ENCODE measurements around the gene MSGN1.
"Not testable (repeated sequence)": the region's sequence is repeated elsewhere in the genome, so short reads cannot be mapped to it uniquely, and the experiment has no call there.

Gene MSGN1

GRCh38 chr2:17805717-17806363 is 10.4 kb upstream of the MSGN1 start:
- peak; percentile 76 for DNase-seq

DNA sequence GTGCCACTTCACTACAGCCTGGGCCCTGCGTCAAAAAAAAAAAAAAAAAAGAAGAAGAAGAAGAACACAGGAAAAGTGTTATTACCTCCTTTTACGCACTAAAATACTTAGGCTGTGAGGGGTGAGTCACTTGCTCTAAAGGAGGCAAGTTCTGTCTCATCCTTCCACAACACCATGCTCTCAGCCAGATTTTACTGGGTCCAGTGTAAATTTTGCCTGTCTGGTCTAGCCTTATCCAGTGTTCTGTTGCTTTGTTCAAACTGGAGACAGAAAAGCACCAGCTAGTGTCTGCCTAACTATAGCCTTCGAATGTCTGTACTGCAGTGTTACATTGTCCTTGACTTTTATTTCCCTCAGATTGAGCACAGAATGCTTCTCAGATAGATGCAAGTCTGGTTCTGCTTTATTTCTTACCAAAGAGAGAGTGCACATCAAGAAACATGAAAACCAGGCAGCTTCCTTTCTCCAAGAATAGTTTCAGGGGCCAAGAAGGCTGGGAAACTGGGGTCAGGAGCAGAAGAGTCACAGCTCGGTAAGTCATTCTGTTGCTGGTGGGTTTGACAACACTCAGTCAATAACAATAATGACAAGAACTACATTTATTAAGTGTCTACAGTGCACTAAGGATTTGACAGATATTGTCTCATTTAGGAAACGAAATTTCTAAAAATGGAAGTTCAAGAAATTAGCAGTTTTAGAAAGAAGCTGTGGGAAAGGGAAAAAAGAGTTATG is 3.1 kb upstream of the MSGN1 start:
- no peak for DNase-seq

GRCh38 chr2:17813742-17814473 is 2.4 kb upstream of the MSGN1 start:
- peak; percentile 99 for DNase-seq

GRCh38 chr2:17814601-17815000 is 1.7 kb upstream of the MSGN1 start:
- DNase-seq: peak; percentile 90

GRCh38 chr2:17815468-17816184 is 634 bp upstream of the MSGN1 start:
- peak; percentile 65 for DNase-seq

DNA sequence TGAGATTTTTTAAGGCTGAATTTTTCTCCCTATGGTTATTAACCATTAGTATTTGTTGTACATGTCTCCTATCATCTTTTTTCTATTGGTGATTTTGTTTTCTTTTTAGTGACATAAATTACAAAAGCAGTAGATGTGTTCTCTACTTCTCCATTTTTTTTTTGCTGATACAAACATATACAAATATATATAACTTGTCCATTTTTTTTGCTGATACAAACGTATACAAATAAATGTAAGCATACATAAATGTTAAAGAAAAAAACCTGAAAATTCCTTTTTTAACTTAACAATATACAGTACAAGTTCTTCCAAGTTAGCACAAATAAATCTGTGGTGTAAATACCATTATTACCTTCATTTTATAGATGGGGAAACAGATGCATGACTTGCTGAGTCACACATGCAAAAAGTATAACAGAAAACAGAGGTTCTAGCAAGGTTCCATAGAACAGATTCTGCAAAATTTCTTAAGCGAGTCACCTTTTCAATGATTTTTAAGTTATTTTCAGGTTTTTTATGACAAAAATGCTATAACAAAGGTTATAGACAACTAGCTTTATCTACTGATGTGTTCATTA is 2.1 kb downstream of the MSGN1 start:
- no peak for DNase-seq

GRCh38 chr2:17821080-17821479 is 4.8 kb downstream of the MSGN1 start:
- peak; percentile 49 for DNase-seq

DNA sequence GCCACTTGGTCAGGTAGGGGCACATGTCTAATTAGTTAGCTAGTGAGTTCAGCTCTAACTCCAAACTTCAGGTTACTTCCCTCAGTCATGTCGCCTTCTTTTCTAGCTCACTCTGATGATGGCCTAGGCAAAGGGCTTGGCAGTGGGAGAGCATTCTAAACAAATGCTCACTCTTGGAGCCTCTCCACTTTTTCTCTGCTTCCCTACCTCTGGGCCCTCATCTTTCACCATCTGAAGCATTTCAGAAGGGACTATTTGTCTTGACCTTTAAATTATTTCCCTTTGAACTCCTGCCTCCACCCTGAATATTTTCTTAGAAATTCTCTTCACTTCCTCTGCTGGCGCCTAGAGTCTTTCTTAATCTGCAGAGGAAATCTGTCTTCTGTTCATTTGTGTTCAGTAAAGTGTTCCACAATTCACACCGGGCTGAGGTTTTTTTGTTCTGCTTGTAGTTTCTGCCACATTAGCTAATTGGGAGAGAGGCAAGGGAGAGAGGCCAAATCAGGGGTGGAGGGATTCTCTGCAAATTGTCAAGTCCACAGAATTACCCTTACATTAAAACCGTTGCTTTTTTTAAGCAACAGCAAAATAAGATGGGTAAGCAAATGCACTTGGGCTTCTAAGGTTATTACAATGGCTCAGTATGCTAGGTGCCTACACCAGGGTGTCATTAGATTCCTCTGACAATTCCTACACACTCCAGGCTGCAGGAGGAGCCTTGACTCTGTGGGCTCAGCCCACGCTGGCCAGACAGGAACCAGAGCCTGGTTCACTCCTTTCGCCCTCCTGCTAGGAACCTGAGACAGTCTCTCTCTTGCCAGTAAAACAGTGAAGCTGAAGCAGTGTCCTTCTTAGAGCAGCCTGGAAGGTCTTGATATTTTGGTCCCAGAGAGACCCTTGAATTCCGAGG is 5.5 kb downstream of the MSGN1 start:
- DNase-seq: peak; percentile 36

GRCh38 chr2:17822445-17823117 is 6.3 kb downstream of the MSGN1 start:
- DNase-seq: peak; percentile 21

GRCh38 chr2:17823646-17824045 is 7.4 kb downstream of the MSGN1 start:
- DNase-seq: not testable (repeated sequence)

- no peak for DNase-seq
These were observed 11.1 kb downstream of the MSGN1 start for GRCh38 chr2:17827316-17827715.

DNA sequence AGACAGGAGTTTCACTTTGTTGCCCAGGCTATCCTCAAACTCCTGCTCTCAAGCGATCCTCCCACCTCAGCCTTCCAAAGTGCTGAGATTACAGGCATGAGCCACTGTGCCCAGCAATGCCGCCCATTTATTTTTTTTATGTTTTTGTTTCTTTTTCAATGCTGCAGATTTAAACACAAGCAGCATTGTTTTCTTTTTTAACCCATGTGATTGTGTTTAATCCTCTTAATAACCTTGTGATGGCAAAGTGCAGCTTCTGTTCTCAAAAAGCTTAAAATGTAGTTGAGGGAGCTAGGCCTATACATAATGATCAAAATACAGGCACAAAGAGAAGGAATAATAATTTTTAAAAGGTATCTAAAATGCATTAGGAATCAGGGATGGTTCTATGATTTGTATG is 11.5 kb downstream of the MSGN1 start:
- no peak for DNase-seq

DNA sequence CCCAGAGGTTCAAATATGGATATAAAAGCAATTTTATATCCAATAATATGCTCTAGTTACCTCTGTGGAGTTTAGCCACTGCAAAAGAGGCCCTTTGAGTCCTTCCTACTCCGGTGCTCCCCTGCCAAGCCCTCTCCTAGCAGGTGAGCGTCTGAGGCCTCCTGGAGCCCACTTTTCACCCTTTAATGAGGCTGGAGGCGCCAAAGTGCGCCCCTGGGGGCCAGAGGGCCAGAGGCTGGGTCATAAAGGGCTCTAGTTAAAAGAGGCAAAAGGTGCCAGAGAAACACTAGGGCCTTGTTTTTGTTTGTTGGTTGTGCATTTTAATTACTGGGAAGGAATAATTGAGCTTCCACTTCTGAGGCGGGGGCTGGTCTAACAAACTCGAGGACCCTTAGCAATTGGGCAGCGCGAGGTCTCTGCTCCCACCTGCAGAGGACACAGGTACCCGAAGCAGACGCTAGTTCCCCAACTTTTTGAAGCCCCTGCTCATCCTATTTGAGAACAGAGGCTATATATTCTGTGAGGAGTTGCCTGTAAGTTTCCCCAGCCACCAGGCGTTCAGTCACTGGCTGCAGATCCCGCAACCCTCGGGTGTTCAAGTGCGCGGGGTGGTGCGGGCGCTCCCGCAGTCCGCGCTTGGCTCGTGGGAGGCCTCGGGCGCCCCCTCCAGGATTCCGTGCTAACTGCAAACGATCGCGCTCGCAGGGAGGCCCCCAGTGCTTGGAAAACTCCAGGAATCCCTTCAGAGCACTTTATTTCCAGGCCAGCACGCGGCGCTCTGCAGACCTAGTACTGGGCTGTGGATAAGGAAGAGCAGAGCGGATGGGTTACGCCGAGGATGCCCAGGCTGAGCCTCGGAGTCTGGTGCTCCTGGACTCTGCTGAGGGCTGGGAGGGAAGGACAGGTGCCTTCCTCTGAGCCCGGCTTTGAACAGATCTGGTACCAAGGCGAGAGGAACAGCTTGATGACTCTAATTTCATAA is 14.1 kb downstream of the MSGN1 start:
- peak; percentile 87 for DNase-seq

DNA sequence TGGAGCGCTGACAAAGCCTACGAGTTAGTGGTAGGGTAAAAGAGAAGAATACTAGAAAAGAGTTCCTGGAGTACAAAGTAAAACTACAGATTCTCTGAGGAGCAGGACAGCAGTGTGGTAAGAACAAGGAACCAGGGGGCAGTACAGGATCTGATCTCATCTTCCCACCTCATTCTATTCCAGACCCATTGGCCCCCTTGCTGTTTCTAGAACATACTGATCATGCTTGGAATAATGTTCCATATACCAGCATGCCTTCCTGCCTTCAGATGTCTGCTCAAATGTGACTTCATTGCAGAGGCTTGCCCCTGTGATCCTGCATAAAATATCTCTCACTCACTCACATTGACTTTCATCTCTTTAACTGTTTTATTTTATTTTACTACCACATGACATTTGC is 19.3 kb downstream of the MSGN1 start:
- no peak for DNase-seq

DNA sequence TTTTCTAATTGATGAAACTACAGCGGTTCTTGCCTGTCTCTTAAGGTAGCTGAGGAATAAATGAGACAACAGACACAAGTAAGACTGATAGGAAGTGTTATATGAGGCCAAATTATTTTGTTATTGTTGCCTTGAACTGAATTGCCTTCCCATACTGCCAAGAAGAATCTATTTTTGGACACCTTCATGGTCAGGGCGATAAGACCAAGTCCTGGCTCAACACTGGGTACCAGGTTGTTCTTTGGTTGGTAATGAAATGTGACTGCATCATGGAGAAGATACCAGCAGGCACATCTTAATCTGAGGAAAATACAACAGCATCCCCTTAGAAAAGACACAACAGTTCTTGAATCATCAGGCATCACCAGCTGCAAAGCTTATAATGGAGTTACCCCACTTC is 23.7 kb downstream of the MSGN1 start:
- DNase-seq: no peak

DNA sequence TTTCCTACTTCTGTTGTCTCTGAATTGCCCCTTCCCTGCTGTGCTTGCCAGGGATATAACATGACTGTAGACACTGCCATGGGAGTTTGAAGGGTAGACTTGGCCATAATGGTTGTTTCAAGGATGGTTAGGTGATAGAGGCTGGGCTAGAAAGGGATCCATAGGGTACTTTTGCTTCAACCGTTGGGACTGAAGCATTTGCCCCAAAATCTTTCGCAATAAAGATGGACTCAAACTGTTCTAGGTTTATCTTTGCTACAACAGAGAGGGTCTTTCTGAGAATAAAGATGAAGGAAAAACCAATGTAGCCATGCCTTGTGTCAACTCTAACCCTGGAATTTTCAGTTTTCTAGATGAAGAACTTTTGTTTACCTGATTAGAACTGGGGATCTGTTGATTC is 27.2 kb downstream of the MSGN1 start:
- no peak for DNase-seq

DNA sequence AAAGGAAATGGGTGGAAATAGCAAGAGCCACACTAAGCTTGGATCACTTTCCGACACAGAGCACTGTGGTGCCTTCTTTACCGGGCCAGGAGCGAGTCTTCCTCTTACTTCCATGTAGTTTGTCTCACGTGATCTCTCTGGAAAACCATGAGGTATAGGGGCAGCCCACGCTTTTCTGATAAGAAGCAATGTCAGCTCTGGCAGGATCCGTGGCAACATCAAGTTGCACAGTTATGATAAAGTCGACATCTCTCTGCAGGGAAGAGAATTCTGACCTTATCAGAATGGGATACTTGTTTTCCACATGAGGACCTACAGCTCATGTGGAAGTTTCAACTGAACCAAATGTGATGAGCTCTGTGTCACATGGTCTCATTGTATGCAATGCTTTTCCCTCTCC is 29.5 kb downstream of the MSGN1 start:
- DNase-seq: no peak

DNA sequence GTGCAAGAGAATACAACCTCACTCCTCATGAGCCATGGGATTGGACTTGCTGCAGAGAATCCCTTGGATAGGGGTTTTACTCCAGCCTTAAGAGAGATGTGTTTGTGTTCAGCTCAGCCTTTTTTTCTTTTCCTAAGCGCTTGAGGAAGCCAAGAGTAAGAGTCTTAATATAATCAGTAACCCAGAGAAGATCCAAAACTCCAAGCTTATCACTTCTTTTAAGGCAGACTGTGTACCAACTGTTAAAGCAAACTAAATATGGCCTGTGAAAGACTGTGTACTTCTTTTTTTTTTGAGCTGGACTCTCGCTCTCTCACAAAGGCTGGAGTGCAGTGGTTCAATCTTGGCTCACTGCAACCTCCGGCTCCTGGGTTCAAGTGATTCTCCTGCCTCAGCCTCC is 30.4 kb downstream of the MSGN1 start:
- DNase-seq: no peak

- DNase-seq: no peak
These were observed 31.0 kb downstream of the MSGN1 start for GRCh38 chr2:17847236-17847635.

DNA sequence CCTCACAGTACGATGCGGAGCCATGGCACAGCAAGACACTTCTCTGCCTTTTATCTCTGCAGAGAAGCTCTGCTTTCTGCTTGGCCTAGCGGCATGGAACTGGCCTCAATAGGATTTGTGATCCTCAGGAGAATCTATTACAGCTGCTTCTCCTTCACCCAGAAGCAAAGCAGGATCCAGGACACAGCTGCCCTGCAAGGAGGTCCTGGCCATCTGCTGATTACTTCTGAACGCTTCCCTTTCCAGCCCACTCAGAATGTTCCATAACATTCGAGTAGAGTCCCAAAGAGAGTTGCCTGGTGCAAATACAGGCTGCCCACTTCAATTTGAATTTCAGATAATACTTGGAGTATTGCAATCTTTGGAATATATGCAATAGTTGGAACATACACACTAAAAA is 33.0 kb downstream of the MSGN1 start:
- DNase-seq: peak; percentile 11

All from NCI-H2171 treated with DMSO at 0.1 percent for 48 hours (cell line).